ENCODE data around the gene ELF2.

Gene ELF2

GRCh38 chr4:139007640-139008039 is 169.4 kb downstream of the ELF2 start:
- Histone ChIP-seq H4K20me1 (ENCODE audit: insufficient read depth, low read length) (no peaks in the 10 kb centered on the region), H3K9ac (ENCODE audit: low read depth, low read length) (no peak overlapping the region), H3K27me3 (ENCODE audit: insufficient read depth, low read length, poor library complexity) (no peaks in the 10 kb centered on the region), H3K4me3 (ENCODE audit: low read depth in 1 of 2, low read length in 2 of 2) (no peak overlapping the region), H3K27ac (ENCODE audit: low read length) (no peak overlapping the region), H3K4me2 (ENCODE audit: insufficient read depth, low read length) (no peak overlapping the region), H3K4me1 (ENCODE audit: insufficient read depth, low read length) (no peaks in the 10 kb centered on the region), H3K36me3 (ENCODE audit: insufficient read depth, low read length) (no peaks in the 10 kb centered on the region), H3K79me2 (ENCODE audit: insufficient read depth, low read length) (no peaks in the 10 kb centered on the region), H2AFZ (ENCODE audit: low read depth, low read length) (no peak overlapping the region), H3K9me3 (ENCODE audit: insufficient read depth, low read length, severe bottlenecking) (no peaks in the 10 kb centered on the region)
- no peak for ATAC-seq (ENCODE audit: insufficient read depth, low read depth)
- no peak for DNase-seq
- TF ChIP-seq EZH2 (IDR thresholded peaks at IDR 0.05; ENCODE audit: borderline replicate concordance, low read depth, low read length, severe bottlenecking) (no peak), CTCF (IDR thresholded peaks at IDR 0.05; ENCODE audit: borderline replicate concordance, extremely low read depth, low read length, poor library complexity, severe bottlenecking) (no peak)

All from DND-41 (cell line).